ENCODE results near the gene TNFRSF1B.

The TNFRSF1B gene

DNA sequence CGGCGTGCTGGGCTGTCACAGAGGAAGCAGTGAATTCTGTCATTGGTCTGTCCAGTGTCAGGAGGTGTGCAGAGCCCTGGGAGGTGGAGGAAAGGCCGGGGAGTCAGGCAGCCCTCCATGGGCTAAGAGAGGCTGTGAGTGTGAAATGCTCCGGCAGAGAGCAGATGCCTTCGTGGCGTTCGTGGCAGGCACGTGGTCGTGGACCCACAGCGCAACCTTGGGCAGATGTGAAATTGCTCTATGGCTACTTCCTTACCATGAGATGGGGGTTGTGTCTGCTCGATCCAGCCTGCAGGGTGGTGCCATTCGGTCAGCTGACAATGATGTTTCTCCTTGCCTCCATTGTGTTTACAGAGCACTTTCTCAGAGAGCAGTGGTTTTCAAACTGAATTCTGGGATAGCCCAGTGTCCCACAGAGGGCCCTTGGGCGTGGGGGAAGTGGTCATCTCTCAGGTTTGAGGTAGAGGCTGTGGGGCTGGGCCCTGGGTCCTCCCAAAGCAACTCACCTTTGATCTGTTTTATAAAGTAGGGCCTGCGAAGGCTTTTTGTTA is 27.9 kb downstream of the TNFRSF1B start:
- DNase-seq (ENCODE audit: low read depth in 2 of 2) = no peak

DNA sequence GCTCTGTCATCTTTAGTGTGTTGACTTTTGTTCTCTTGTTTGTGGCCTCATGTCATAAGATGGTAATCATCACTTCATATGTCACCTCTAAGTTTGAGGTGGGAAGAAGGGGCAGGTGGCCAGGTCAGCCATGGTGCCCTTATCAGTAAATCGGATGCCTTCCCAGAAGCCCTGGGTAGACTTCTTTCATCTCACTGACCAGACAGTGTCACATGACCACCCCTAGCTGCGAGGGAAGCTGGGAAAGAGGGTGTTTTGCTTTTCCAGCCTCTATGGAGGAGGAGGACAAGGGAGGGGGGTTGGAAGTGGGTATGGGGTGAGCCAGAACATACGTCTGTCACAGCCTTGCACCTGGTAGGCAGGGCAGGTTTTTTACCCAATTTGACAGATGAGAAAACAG is 28.6 kb downstream of the TNFRSF1B start:
- no peak for DNase-seq (ENCODE audit: low read depth in 2 of 2)

DNA sequence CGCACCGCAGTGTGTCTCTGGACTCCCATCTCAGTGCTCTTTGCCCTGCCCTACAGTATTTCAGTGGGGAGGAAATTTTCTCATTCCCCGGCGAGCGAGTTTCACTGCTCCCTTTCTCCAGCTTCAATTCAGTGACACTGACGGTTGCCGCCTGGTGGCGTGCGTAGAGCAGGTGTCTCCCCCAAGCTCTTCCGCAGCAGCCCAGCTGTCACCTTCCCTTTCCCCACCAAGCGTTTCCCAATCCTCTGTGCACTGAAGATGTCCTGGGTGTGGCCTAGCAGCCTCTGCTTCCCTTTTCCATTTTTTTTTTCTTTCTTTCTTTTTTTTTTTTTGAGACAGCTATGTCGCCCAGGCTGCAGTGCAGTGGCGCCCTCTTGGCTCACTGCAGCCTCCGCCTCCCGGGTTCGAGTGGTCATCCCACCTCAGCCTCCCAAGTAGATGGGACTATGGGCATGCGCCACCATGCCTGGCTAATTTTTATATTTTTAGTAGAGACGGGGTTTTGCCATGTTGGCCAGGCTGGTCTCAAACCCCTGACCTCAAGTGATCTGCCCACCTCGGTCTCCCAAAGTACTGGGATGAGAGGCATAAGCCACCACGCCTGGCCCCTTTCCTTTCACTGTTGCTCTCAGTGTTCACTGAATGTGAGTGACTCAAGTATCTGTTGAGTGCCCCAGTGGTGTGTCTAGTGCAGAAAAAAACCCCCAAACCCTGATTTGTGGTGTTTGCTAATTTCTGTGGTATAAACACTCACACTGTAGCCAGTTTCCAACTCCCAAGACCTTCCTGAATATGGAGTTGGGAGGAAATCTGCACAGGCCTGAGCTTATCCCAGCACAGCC is 30.1 kb downstream of the TNFRSF1B start:
- DNase-seq (ENCODE audit: low read depth in 2 of 2) = no peak

DNA sequence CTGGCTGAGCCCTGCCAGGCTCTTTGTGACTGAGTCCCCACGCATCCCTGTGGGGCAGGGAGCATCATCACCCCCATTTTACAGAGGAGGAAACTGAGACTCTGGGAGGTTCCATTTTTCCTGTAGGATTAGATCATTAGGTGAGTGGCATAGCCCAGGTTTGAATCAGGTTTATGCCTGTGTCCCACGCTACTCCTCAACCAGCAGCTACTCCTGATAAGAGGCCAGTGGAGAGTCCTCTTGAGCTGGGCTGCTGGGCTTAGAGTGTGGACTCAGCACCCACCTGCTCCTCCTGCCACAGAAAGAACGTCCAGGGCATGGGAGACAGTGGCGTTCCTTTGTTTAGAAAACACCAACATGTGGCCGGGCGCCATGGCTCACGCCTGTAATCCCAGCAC is 30.7 kb downstream of the TNFRSF1B start:
- DNase-seq (ENCODE audit: low read depth in 2 of 2) = no peak

DNA sequence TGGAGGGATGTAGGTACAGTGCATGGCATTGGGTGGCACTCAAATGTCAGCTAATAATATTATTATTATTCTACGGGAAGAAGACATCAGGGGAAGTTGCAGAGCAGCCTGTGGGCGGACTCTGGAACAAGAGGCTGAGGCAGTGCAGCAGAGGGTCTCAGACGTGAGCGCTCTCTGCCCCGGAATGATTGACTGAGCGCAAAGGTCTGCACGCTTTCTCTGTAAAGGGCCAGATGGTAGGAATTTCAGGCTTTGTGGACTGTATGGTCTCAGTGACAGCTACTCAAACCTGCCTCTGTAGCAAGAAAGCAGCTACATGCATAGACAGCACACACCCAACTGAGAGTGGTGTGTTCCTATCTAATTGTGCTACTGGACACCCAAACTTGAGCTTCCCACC is 33.4 kb downstream of the TNFRSF1B start:
- DNase-seq (ENCODE audit: low read depth in 2 of 2) = no peak

DNA sequence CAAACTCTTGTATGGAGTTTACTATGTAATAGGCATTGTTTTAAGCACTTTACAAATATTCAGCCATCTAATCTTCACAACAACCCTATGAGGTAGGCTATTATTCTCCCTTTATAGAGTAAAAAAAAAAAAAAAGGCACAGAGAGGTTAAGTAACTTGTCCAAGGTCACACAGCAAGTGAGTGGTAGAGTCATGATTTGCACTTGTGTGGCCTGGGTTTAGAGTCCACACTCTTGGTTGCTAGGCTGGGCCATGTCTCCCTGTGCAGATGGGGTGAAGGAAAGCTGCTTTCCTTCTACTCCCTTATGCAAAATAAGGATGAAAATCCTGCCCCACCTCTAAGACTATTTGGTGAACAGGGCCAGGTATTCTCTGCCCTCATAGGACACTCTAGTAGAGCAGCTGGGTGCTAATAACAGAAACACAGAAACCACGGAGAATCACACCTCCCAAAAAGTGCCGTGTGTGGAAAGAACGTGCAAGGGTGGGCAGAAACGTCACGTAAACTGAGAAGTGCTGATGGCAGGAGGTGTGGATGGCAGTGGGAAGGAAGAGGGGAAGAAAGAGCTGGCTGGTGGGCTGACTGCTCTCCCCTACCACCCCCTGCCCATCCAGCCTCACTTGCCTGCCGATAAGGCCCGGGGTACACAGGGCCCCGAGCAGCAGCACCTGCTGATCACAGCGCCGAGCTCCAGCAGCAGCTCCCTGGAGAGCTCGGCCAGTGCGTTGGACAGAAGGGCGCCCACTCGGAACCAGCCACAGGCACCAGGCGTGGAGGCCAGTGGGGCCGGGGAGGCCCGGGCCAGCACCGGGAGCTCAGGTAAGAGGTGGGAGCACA is 34.8 kb downstream of the TNFRSF1B start:
- peak; percentile 30 to 51 for DNase-seq (ENCODE audit: low read depth in 2 of 2)

DNA sequence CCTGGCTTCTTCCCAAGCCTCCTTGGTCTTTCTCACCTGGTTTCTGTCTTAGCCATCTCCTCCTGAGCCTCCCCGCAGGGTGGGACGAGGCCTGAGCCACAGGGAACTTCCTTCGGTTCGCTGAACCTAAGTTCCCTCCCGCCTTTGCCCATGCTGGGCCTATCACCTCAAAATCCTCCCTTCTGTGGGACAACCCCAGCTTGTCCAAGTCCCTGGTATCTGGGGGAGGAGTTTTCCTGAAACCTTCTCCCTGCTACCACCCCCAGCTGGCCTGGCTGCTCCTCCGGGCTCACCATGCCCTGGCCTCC is 35.4 kb downstream of the TNFRSF1B start:
- DNase-seq (ENCODE audit: low read depth in 2 of 2) = no peak

DNA sequence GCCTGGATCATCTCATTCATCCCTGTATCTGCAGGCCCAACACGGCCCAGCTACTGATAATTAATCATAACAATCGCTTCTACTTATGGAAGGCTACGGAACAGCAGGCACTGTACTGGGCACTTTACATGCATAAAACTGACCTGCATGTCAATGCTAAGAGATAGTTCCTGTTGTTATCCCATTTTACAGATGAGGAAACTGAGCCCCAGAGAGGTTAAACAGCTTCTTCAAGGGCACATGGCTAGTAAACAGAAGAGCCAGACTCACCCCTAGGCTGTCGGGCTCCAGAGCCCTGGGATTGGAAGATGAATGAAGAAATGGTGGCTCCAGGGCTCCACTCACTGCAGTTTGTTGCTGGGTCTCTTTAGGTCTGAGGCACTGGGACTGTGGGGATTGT is 35.8 kb downstream of the TNFRSF1B start:
- no peak for DNase-seq (ENCODE audit: low read depth in 2 of 2)

DNA sequence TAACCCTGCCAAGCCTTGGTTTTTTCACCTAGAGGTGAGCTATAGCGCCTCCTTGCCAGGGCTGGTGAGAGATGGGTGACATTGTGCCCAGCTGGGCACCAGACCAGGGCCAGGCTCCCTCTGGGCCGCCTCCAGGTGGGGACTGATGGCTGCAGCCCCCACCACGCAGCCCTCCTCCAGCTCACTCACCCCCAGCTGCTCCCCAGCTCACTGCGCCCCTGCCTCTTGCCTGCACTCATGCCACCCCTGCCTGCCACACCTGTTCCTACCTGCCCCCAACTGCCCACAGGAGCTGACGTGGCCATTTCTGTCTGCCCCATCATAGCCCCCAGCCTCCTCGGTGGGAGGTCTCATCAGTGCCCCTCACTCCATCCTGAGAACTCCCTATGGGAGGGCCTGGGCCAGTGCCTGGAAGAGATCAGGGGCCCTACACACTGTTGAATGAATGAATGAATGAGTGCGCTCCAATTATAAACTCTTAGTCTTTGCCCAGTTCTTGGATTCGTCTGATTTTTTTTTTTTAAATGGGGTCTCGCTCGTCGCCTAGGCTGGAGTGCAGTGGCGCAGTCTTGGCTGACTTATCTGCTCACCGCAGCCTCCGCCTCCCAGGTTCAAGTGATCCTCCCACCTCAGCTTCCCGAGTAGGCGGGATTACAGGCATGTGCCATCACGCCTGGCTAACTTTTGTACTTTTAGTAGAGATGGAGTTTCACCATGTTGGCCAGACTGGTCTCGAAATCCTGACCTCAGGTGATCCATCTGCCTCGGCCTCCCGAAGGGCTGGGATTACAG is 36.6 kb downstream of the TNFRSF1B start:
- no peak for DNase-seq (ENCODE audit: low read depth in 2 of 2)

DNA sequence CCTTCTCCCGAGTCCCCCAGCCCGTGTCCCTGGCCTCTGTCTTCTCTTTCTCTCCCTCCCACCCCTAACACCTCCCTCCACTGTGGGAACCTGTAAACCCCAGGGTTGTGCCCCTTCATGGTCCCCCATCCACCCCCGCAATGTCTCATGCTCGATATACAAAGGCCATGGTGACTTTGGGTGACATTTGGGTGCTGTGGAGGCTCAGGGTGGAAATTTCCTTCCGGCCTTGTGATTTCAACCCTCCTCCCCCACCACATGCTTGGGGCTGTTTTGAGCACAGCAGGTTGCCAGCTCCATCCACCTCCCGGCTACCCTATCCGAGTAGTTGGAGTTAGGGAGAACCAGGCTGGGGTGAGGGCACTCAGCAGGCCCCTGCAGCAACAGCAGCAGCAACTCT is 37.3 kb downstream of the TNFRSF1B start:
- peak; percentile 63 to 75 for DNase-seq (ENCODE audit: low read depth in 2 of 2)

DNA sequence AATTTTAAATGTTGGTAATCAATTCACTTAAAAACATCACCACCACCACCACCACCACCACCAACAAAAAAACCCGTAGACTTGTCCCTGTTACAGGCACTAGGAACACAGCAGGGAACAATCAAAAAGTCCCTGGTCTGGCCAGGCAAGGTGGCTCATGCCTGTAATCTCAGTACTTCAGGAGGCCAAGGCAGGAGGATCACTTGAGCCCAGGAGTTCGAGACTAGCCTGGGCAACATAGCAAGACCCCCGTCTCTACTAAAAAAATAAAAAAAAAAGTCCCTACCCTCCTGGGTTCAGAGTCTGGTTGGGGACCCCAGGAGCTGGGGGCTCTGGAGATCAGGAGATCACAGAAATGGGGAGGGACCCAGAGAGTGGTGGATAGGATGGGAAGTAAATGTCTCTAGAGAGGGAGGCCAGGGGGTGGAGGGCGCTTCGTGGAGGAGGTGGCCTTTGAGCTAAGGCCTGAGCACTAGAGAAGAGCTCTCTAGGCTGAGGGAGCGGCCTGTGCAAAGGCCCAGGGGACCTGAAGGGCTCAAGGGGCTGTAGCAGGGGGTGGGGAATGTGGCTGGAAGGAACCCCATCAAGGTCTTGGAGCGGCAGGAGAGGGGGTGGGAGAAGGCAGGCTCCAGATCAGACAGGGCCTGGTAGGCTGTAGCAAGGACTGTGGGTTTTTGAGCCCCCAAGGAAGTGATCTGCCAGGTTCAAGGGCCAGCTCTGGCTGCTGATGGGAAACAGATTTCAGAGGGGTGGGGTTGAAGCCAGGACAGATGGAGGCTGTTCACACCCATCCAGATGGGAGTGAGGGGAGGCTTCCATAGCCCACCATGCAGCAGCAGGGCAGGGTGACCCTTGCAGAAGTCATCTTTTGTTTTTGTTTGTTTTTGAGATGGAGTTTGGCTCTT is 38.2 kb downstream of the TNFRSF1B start:
- DNase-seq (ENCODE audit: low read depth in 2 of 2) = no peak

DNA sequence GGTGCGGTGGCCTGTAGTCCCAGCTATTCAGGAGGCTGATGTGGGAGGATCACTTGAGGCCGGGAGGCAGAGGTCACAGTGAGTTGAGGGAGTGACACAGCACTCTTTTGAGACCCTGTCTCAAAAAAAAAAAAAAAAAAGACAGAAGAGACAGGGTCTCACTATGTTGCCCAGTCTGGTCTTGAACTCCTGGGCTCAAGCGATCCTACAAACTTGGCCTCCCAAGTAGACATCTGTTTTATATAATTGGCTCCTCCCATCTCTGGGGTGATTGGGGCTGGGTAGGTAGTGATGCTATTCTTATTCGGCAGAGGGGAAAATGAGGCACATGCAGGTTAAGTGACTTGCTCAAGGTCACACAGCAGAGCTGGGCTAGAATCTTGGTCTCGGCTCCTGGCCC is 39.4 kb downstream of the TNFRSF1B start:
- DNase-seq (ENCODE audit: low read depth in 2 of 2) = no peak

DNA sequence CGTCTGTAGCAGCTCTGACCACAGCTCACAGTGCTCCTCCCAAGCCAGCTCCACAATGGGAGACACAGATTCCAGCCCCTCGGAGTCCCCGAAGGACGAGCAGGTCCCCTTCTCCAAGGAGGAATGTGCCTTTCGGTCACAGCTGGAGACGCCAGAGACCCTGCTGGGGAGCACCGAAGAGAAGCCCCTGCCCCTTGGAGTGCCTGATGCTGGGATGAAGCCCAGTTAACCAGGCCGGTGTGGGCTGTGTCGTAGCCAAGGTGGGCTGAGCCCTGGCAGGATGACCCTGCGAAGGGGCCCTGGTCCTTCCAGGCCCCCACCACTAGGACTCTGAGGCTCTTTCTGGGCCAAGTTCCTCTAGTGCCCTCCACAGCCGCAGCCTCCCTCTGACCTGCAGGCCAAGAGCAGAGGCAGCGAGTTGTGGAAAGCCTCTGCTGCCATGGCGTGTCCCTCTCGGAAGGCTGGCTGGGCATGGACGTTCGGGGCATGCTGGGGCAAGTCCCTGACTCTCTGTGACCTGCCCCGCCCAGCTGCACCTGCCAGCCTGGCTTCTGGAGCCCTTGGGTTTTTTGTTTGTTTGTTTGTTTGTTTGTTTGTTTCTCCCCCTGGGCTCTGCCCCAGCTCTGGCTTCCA is 40.1 kb downstream of the TNFRSF1B start:
- DNase-seq (ENCODE audit: low read depth in 2 of 2) = no peak

DNA sequence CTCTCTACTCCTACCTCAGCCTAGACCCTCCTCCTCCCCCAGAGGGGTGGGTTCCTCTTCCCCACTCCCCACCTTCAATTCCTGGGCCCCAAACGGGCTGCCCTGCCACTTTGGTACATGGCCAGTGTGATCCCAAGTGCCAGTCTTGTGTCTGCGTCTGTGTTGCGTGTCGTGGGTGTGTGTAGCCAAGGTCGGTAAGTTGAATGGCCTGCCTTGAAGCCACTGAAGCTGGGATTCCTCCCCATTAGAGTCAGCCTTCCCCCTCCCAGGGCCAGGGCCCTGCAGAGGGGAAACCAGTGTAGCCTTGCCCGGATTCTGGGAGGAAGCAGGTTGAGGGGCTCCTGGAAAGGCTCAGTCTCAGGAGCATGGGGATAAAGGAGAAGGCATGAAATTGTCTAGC is 41.5 kb downstream of the TNFRSF1B start:
- DNase-seq (ENCODE audit: low read depth in 2 of 2) = no peak

DNA sequence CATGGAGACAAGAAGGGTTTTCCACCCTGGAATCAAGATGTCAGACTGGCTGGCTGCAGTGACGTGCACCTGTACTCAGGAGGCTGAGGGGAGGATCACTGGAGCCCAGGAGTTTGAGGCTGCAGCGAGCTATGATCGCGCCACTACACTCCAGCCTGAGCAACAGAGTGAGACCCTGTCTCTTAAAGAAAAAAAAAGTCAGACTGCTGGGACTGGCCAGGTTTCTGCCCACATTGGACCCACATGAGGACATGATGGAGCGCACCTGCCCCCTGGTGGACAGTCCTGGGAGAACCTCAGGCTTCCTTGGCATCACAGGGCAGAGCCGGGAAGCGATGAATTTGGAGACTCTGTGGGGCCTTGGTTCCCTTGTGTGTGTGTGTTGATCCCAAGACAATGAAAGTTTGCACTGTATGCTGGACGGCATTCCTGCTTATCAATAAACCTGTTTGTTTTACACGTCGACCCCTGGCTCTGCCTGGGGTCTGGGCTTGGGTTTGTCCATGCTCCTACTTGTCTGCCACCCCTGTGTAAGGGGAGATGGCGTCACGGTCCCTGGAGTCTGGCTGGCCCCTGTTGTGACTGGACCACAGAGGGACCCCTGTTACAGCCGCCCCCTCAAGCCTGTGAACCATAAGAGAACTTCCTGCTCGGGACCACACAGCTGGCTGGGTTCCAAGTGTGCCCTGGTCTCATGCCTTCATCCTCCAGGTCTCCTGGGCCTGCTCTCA is 42.1 kb downstream of the TNFRSF1B start:
- peak; percentile 64 to 68 for DNase-seq (ENCODE audit: low read depth in 2 of 2)

DNA sequence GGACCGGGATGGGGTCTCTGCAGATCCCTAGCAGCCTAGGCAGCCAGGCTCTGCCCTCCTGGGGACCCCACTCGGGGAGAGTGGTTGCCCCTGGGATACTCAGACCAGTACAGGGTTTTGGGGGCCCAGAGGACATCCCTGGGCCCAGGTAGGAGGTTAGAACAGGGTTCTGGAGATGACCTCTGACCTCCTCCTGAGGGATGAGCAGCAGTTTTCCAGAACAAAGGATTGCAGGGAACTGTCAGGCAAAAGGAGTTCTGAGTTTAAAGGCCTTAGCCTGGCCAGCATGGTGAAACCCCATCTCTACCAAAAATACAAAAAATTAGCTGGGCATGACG is 42.7 kb downstream of the TNFRSF1B start:
- DNase-seq (ENCODE audit: low read depth in 2 of 2) = no peak

DNA sequence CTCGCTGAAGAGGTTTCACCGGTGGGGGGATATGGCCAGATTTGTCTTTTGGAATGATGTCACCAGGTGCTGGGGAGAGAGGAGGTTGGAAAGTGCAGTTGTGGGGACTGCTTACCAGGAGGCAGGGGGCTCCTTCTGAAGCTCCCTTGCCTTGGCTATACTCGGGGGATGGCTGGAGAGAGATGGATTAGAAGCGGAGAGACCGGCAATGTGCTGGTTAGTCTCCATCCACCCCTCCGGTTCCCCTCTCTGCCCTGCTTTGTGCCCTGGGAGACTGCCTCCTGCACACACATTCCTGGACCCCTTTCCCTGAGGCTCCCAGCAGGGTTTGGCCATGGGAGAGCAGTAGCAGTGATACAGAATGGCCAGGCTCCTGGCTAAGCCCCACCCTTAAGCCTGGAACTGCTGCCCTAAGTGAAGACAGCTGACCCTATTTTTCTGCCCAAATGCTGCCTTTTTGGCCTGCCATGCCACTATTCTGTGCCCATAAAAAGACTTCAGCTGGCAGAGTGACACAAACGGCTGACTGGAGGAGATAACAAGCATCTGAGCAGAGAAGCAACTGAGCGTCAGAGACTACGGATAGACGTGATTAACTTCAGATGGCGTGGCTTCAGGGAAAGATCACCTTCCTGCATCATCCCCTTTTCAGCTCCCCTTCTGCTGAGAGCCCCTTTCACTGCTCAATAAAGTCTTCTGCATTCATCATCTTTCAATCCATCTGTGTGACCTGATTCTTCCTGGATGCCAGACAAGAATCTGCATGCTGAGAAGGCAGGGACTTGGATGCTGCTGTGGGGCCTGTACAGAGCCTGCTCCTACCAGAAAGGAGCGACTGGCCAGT is 48.5 kb downstream of the TNFRSF1B start:
- no peak for DNase-seq (ENCODE audit: low read depth in 2 of 2)

DNA sequence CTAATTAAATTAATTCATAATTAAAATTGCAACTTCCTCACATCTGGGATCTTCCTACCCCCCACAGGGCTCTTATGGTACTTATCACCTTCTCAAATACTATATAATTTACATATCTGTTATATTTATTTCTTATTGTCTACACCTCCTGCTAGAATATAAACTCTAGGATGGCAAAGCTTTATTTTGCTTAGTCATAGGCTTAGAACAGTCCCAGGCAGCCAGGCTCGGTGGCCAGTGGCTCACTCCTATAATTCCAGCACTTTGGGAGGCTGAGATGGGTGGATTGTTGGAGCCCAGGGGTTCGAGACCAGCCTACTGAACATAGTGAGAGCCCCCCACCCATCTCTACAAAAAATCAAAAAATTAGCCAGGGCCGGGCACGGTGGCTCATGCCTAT is 53.0 kb downstream of the TNFRSF1B start:
- no peak for DNase-seq (ENCODE audit: low read depth in 2 of 2)

DNA sequence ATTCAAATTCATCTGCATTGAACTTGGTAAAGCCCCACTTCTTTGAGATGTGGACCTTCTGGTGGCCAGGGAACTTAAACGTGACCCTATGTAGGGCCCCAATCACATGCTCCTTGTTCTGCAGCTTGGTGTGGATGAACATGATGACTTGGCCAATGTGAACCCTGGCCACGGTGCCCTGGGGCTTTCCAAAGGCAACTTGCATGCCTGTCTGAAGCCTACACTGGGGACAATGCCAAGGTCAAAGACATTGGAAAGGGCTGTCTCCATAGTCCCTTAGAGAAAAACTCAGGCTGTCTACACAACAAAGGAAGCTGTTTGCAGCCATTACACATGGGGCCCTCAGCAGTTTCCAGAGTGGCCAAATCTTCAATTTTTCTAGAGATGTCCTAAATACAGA is 54.1 kb downstream of the TNFRSF1B start:
- no peak for DNase-seq (ENCODE audit: low read depth in 2 of 2)
